ENCODE results near the gene NKAIN2.

The NKAIN2 gene

DNA sequence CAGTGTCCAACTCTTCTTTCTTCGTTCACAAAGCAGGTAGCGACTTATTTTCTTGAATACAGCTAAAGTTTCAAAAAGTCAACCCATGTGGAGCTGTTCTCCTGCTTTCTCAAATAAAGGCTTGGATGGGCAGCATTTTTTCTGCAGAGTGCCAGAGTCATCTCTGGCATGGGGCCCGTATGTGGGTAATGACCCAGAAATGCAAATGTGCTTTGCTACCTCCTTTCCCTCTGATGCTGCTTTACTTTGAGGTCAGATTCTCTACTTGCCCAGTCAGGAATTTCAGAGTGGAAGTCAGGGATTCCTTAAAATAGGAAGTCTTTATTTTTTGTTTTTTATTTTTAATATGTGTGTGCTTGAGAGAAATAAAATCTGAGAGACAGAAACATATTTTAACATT lies 4.9 kb downstream of the NKAIN2 start:
- DNase-seq (ENCODE audit: low read depth), result no peak

DNA sequence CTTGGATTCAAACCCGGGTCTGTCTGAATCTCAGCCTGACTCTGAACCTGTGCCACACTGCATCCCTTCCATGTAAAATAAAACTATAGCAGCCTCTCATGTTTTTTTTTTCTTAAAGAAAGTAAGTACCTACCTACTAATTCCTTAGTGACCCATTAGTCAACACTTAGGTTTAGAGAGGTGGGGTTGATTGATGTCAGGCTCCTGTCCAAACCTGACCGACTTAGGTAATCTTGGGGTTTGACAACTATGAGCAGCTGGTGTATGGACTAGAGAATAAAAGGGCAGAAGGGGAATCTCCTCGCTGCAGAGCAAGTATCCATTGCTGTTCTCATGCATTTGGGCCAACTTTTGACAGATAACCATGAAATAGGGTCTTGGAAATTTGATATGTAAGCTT lies 6.5 kb downstream of the NKAIN2 start:
- no peak for DNase-seq (ENCODE audit: low read depth)

DNA sequence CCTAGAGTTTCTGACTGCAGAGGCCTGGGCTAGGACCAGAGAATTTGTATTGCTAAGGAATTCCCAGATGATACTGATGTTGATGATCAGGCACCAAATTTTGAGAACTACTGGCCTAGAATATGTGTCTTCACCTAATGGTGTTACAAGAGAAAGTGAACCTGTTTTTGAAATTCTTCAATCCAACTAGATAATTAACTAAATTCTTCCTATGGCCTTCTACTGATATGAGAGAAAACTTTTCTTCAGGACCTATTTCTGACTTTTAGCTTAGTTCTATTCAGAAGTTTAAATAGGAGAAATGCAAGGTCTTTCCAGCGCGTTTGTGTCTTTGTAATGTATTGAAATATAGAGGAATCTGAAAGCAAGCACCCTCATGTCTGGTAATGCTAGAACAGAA lies 7.3 kb downstream of the NKAIN2 start:
- no peak for DNase-seq (ENCODE audit: low read depth)

DNA sequence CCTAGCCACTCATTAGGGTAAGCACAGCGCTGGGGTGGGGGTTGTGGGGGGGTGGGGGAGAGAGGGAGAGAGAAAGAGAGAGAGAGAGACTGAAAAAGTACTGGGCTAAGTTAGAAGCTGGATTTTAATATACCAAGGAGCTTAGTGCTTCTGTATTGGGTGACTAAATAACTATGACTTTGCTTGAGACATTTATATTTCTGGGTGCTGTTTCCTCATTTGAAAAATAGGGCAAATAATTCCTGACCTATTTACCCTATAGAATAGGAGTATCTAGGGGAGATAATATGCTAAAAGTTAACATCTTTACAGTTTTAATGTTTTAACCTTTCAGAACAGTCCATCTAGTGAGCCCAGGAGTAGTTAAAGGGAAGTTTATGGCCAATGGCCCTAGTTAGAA lies 7.7 kb downstream of the NKAIN2 start:
- no peak for DNase-seq (ENCODE audit: low read depth)

DNA sequence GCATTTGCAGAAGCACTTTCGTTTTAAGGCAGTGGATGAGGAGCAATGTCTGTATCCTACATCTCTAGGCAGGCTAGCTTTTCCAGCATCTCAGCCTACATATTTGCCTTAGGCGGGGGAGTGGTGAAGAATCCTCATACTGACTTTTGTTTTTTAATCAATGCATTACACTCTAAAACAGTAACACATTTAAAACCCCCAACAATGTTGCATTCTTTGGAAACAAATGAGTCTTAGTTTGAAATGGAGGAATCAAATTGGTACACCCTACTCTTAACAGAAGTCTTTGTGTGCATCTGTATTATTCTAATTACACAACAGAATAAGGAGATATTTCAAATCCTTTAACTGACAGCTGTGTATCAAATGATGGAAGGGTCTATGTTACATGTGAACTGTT lies 9.0 kb downstream of the NKAIN2 start:
- no peak for DNase-seq (ENCODE audit: low read depth)

DNA sequence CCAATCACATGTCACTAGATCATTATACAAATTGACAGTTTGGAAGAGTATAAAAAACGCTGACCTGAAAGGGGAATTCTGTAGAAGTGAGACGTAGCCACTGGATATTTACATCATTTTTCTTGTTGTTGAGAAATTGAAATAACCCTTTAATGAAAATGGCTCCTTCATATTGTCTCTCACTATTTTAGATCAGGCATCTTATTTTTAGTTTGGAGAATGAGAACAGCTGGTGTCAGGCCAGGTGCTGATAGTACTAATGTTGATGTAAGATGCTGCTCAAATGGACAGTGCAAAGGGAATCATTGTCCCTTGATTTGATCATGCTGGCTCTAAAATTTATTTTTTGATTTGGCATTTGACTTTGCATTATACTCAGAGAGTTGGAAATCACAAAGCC lies 17.4 kb downstream of the NKAIN2 start:
- DNase-seq (ENCODE audit: low read depth), result no peak

DNA sequence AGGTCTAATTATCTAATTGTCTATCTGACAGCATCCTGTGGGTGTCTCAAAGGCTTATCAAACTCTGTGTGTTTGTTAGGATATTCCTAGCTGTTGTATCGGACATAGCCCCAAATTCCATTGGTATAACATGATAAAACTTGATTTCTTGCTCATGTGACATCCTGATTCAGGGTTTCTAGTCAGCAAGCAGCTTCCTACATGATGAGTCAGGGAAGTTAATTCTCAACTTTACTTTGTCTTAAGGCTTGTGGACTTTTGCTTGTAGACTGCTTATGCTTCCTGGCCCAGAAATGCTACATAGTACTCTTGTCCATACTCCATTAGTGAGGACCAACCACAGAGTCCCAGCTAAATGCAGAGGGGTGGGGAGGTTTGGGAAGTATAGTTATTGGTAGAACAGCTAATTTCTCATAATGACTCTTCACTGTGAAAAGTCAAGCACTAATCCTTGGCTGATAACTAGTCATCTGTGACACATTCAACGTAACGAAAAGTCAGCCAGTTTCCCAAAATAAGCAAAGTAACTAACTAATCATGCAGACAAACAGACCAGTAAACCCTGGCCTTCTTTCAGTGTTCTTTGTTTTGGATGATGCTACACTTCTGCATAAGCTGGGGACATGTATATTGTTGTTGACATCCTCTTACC lies 25.8 kb downstream of the NKAIN2 start:
- DNase-seq (ENCODE audit: low read depth), result no peak

DNA sequence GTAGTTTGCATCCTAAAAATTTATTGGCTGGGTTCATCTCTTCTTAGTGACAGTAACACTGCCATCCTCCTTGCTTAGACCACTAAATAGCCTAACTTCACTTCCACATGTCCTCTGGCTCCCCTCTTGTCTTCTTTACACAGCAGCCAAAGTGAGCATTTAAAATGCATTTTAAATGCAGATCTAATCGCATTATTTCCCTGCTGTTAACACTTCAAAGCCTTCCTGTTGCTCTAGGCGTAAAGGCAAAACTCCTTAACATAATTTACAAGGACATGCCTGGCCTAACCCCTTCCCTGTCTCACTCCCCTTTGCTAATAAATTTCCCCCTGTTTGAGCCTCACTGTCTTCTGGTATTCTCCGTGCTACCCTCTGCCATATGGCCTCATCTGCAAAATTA lies 26.5 kb downstream of the NKAIN2 start:
- no peak for DNase-seq (ENCODE audit: low read depth)

DNA sequence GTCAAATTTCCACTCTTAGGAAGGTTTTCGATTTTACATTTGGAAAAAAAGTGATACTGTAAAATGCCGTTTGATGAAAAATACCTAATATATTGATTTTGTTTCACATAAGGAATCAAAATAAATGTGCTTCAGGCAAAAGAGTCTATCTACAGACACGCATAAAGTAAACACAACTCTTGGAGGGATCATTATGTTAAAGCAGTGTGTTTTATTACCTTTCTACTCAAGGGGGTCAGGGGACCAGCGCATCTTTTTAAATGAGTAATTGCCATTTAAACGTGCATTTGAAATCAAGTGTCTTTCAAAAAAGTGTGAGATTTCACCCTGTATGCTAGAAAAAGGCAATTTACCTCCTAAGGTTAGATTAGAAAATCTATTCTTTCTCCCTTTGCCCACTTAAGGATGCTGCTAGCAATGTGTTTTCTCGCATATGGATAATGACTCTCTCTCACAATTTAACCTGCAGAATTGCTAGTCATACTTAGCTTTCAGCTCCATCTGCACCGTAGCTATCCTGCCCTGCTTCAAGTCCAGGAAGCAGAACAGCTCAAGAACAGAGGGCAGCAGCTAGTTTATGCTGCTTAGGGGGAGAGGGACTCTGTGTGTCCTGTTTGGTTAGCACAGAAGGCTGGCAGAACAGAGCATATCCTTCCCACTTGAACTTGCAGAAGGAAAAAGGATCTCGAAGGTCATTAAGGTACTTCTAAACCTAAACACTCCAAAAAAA lies 35.0 kb downstream of the NKAIN2 start:
- DNase-seq (ENCODE audit: low read depth), result no peak

DNA sequence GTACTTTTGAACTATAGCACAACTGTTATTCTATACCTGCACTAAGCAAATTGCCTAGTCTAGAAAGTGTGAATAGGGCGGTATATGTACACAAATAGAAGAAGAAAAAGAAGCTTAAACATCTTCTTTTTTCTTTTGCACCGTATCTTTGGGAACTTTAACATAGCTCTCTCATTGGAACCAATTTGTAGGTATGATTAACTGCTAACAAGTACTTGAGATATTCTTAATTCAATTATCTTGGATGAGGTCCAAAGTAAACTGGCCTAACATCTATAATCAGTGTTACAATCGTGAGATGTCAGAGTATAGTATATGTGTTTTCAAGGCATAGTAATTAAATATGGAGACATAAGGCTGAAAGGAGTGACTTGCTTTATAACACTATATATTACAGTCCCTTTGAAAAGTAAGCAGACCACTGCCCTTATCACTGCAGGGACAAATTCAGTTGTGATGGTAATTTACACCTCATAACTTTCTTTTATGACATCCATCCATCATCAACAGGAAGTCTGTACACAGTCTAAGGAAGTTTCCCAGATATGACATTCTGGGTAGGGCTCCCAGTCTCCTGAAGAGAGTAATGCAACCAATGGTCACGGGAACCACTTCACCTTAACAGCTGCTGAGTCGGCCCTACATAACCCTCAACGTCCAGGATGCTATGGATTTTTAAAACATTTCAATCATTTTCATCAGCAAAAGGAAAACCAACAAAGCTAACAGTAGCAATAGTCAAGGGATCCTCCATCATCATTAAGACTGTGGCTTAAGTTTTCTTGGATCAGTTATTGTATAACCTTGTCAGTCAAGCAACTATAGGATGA lies 37.6 kb downstream of the NKAIN2 start:
- DNase-seq (ENCODE audit: low read depth), result no peak

DNA sequence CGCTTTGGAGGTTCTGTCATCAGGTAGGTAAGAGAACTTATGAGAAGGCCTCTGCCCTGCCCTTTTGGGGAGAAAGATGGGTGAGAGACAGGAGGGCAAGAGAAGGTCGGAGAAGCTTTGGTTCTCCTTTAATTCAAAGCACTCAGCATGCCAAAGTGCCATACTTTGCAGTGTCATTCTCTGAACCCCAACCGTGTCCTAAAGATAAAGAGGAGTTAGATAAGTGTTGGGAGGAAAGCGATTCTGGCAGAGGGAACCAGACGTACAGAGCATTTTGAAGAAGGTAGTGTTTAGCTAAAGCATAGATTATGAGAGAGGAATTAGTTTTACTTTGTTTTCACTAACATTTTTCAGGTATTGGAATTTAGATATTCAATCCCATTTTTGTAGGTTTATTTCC lies 40.3 kb downstream of the NKAIN2 start:
- DNase-seq (ENCODE audit: low read depth), result no peak

DNA sequence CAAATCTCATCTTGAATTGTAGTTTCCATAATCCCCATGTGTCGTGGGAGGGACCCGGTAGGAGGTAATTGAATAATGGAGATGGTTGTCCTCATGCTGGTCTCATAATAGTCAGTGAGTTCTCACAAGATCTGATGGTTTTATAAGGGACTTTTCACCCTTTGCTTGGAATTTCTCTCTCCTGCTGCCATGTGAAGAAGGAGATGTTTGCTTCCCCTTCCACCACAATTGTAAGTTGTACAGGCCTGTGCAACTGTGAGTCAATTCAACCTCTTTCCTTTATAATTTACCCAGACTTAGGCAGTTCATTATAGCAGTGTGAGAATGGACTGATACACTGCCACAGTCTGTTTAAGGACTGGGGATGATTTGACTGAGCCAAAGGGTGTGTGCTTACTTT lies 44.7 kb downstream of the NKAIN2 start:
- no peak for DNase-seq (ENCODE audit: low read depth)

DNA sequence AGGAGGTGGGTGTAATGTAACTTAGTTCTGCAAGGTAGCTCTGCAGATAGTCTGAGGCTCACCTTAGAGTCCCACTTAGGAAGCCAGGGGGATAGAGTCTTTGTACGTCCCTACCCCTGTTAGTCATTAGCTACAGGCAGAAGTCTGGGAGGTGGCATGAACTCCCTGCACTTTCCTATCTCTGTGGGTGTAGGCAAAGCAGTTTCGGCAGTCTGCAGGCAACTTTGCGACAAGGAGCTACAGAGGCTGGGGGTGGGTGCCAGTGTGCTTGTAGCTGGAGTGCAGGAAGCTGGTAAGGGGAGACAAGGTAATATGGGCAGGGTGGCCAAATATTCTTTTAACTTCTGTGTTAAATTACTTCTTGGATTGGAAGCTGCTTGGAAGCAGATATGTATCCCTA lies 45.7 kb downstream of the NKAIN2 start:
- DNase-seq (ENCODE audit: low read depth), result no peak

DNA sequence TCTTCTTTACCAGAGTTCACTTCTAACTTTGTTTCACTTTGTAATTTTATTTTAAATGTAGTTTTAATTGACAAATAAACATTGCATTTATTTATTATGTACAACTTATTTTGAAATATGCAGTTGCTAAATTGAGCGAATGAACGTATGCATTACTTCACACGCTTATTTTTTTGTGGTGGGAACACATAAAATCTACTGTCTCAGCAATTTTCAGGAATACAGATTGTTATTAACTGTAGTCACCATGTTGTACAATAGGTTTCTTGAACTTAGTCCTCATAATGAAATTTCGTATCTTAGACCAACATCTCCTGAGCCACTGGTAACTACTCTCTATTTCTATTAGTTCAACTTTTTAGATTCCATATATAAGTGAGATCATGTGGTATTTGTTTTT lies 46.9 kb downstream of the NKAIN2 start:
- no peak for DNase-seq (ENCODE audit: low read depth)

DNA sequence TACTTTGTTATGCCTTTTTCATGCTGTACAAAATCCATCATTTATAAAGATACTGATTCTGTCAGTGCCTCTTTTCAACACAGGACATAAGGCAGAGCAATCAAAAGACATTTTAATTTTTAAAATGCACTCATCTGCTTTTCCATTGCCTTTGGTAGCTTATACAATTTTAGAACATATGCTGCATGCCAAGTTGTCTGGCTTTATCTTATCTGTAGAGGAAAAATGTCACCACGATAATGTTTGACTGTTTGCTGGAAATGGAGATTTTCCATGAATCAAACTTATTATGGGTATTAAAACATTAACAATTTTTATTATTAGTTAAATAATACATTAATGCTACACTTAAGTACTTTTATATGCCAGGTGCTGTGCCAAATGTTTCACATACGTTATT lies 50.5 kb downstream of the NKAIN2 start:
- DNase-seq (ENCODE audit: low read depth), result no peak

DNA sequence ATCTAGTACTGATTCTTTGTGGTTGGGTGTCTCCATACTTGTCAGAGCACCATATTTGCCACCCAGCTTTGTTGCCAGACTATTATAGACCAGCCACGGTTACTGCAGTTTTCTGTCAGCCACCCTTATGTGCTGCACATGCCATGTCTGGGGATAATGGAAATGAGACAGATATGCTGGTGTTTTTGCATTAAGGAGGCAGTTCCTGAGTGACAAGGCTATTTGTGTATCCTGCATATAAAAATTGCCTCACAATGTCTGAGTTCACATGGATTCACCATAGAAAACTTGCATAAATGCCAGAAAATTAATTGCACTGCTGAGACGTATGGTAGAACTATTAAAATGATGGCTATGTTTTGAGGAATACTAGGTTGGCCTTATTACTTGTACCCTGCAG lies 51.8 kb downstream of the NKAIN2 start:
- no peak for DNase-seq (ENCODE audit: low read depth)

DNA sequence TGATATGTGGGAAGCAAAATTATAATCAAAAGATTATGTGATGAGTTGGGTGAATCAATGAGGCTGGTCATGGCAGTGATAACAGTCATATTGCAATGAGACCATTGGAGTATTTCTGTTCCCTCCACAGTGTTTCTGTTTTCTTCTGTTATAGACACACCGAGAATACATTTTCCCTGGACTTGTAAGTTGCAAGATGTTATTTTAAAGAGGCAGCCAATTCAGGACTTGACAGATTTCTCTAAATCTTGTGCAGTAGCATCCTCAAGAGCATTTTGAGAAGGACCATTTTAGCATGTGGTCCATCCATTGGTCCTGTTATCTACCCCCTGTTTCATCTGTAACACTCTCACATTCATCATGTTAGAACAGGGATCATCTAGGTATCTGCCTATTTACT lies 55.6 kb downstream of the NKAIN2 start:
- DNase-seq (ENCODE audit: low read depth), result no peak

DNA sequence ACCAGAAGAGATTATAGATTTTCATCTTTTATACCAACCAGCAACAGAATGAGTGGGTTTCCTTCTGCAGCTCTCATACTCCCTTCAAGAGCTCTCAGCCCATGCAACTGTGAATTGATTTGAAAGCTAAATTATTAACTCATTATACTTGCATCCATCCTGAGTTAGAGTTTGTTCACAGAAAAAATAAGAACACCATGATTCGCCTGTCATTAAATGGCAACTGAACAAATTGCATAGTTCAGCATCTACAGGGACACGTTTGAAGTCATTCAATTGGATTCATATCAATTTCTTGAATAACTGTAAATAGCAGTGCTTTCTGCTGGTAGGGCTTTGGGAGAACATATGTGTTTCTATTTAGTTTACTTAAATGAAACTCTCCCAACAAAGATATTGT lies 65.7 kb downstream of the NKAIN2 start:
- no peak for DNase-seq (ENCODE audit: low read depth)

DNA sequence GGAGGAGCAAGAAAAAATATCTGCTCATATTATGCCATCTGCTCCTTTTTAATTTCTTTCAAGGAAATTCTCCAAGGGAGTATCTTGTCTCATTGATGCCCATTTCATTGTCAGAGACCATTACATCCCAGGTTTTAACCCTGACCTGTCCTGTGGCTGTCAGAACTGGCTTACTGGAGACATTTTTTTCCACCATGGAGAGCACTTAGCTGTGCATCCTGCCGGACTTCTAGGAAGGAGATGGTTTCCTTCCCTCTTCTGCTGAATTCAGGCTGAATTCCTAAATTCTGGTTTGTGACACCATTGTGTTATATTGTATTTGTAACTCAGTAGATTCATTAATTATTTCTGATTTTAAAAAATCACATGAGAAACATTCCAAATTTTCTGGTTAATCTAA lies 70.3 kb downstream of the NKAIN2 start:
- DNase-seq (ENCODE audit: low read depth), result no peak

DNA sequence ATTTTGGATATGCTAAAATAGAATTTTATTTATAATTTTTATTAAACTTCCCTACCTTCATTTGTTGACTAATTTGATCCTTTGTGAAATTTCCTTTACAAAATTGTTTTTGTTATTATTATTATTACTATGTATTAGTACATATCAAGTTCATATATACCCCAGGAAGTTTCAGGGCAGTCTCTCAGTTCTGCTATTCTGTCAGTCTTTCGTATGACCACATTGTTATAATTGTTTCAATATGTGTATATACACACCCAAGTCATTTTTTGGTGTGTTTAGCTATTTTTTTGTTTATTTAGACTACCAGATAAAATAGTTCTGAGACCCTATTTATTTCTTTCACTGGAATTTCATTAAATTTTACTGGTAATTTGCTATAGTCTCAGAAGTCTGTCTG lies 72.1 kb downstream of the NKAIN2 start:
- DNase-seq (ENCODE audit: low read depth), result no peak

DNA sequence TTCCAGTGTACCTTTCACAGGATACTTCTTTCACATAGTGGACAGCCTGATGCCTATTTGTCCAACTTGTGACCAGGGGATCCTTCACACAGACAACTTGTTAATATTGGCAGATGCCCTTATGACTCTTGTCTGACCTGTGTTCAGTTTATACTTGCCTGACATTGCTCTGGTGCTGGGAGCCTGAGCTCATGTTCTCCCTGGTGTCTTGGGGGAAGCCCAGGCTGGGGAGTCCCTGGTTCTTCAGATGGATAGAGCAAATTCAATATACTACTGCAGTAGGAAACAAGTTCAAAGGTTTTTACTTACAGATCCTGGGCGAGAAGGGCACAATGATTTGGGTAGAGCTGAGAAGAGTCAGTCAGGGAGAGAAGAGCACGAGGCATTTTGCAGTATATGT lies 76.1 kb downstream of the NKAIN2 start:
- DNase-seq (ENCODE audit: low read depth), result no peak

DNA sequence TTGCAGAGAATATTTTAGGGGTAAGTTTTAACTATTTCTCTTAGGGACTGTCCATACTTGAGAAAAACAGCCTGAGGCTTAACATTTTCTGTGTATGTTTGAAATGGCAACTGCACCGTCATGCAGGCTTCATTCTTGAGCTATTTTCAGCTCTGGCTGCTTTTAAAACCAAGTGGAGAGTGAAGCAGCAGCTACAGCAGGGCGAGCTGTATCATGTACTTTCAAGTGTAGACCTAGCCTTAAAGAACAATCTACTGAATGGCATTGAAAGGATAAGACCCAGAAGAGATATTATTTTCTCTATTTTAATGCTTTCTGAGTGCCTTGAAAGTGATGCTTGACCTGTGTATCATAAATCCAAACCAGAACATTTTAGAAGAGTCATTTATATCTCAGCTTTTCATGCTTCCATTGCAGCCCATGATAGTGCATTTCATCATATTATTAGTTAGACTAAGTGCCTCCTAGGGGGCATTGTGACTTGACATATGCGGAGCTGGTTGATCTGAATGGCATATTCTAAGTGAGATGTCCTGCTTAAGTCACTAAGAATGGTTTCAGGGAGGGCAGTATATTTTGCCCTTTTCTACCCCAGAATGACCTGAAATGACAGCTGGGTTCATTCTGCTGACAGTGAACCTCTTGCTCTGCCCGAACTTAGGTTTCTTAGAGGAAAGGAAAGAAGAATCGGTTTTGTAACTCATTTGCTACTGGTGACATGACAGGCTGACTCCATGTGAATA lies 85.3 kb downstream of the NKAIN2 start:
- DNase-seq (ENCODE audit: low read depth), result no peak

DNA sequence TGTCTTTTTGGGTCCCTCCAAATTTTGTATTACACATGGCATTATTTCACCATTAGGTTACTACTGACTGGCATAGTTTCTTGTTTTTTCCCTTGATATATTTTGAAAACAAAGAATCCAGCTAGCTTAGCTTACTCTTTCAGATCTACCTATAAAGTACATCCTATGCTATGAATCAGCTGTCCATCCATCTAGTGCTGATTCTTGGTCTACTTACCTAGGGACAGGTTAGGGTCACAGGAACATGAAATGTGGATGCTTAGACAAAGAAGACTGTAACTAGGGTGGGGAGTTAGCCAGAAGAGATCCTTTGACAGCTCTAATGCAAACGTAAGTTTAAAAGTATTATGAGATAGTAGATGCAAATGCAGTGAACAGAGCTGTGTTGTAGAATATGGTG lies 91.7 kb downstream of the NKAIN2 start:
- DNase-seq (ENCODE audit: low read depth), result no peak

Data from stimulated activated CD8-positive, alpha-beta memory T cell treated with anti-CD3 and anti-CD28 coated beads, Interleukin-7, amount 100 ng/mL, for 24 hours (primary cell).